WTC11 (cell line): Measurements from ENCODE around the gene G6PC3.

ENCODE experiments used
- ATF2 ChIP-seq: sonication (generic); formaldehyde crosslinking; IDR thresholded peaks from 2 replicates; pipeline ENCODE4 v1.8.1; 2022; ENCODE audit warnings: low read depth, missing genetic modification reagents, borderline replicate concordance
- ZNF232 ChIP-seq: sonication (generic); formaldehyde crosslinking; IDR thresholded peaks from 2 replicates; pipeline ENCODE4 v1.8.0; 2022; ENCODE audit warnings: mild to moderate bottlenecking, missing genetic modification reagents

- TF ChIP-seq ZNF232 (CRISPR knock-in tag) (no peak), ATF2 (CRISPR knock-in tag) (no peak)
Measured at GRCh38 chr17:44095647-44096496, 25.3 kb downstream of the G6PC3 start.
